ENCODE measurements around the gene MARCHF4. TPM values are rescaled to one million over a fixed set of nuclear protein-coding genes. Genes with fewer than 3 reads are reported as not detected.

MARCHF4 gene
- total RNA-seq, 6 experiments from 2014 or later, result 44.9 to 70.3 (median 48.2) TPM

- no peak for DNase-seq
- TF ChIP-seq CTCF (IDR thresholded peaks at IDR 0.05), result no peak
- Mint-ChIP-seq H3K27me3 (ENCODE audit: insufficient read depth) (peaks cover 3% of the 10 kb centered on the region; the same call in 1 of the 2 replicates), H3K36me3 (ENCODE audit: low read depth) (no peaks in the 10 kb centered on the region), H3K4me3 (no peak overlapping the region), H3K9me3 (no peaks in the 10 kb centered on the region), H3K27ac (no peak overlapping the region), H3K4me1 (ENCODE audit: low read depth) (peaks cover 6% of the 10 kb centered on the region; the same call in 1 of the 2 replicates)
Observed at GRCh38 chr2:216399621-216400020, 27.3 kb upstream of the MARCHF4 start.

GRCh38 chr2:216394881-216395280, 22.6 kb upstream of the MARCHF4 start:
- H3K4me3 Mint-ChIP-seq, result no peak overlapping the region
- TF ChIP-seq CTCF (IDR thresholded peaks at IDR 0.05), result no peak
- no peaks in the 10 kb centered on the region for H3K9me3 Mint-ChIP-seq
- no peak for DNase-seq
- no peaks in the 10 kb centered on the region for H3K36me3 Mint-ChIP-seq (ENCODE audit: low read depth)
- H3K27ac Mint-ChIP-seq, result no peak overlapping the region
- H3K4me1 Mint-ChIP-seq (ENCODE audit: low read depth), result peaks cover 8% of the 10 kb centered on the region
- peaks cover 3% of the 10 kb centered on the region for H3K27me3 Mint-ChIP-seq (ENCODE audit: insufficient read depth)

GRCh38 chr2:216392945-216393840, 20.9 kb upstream of the MARCHF4 start:
- Mint-ChIP-seq H3K4me3 (no peak overlapping the region), H3K4me1 (ENCODE audit: low read depth) (peaks cover 8% of the 10 kb centered on the region), H3K36me3 (ENCODE audit: low read depth) (no peaks in the 10 kb centered on the region), H3K27ac (no peak overlapping the region), H3K27me3 (ENCODE audit: insufficient read depth) (peaks cover 3% of the 10 kb centered on the region), H3K9me3 (no peaks in the 10 kb centered on the region)
- DNase-seq, result no peak
- TF ChIP-seq CTCF (IDR thresholded peaks at IDR 0.05), result no peak

GRCh38 chr2:216392018-216392562, 19.8 kb upstream of the MARCHF4 start:
- H3K36me3 Mint-ChIP-seq (ENCODE audit: low read depth), result no peaks in the 10 kb centered on the region
- no peak for TF ChIP-seq CTCF (IDR thresholded peaks at IDR 0.05)
- H3K4me3 Mint-ChIP-seq, result no peak overlapping the region
- H3K27ac Mint-ChIP-seq, result no peak overlapping the region
- peaks cover 3% of the 10 kb centered on the region for H3K27me3 Mint-ChIP-seq (ENCODE audit: insufficient read depth)
- DNase-seq, result no peak
- peaks cover 8% of the 10 kb centered on the region for H3K4me1 Mint-ChIP-seq (ENCODE audit: low read depth)
- no peaks in the 10 kb centered on the region for H3K9me3 Mint-ChIP-seq

- Mint-ChIP-seq H3K4me1 (ENCODE audit: low read depth) (peaks cover 8% of the 10 kb centered on the region), H3K36me3 (ENCODE audit: low read depth) (no peaks in the 10 kb centered on the region), H3K27me3 (ENCODE audit: insufficient read depth) (peaks cover 3% of the 10 kb centered on the region), H3K27ac (peak overlapping the region; percentile 44), H3K9me3 (no peaks in the 10 kb centered on the region), H3K4me3 (no peak overlapping the region)
- DNase-seq, result peak; percentile 30
- no peak for TF ChIP-seq CTCF (IDR thresholded peaks at IDR 0.05)
Observed at GRCh38 chr2:216391401-216391800, 19.1 kb upstream of the MARCHF4 start.
